ENCODE data around the gene C2CD2.

The C2CD2 gene

GRCh38 chr21:41903559-41904351, 50.1 kb downstream of the C2CD2 start:
- no peak for DNase-seq

GRCh38 chr21:41902946-41903345, 50.9 kb downstream of the C2CD2 start:
- no peak for DNase-seq

DNA sequence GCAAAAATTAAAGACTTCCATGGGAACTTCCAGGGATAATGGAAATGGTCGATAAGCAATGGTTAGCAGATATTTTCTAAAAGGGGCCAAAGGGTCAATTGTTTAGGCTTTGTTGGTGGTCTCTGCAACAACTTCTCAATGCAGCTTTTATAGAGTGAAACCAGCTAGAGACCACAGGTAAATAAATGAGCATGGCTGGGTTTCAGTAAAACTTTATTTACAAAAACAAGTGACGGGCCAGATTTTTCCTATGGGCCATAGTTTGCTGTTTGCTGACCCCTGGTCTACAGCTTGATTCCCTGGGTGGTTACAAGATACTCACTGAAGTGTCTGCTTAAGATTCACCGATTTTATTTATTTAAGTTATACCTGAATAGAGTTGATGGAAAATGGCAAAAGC, 52.0 kb downstream of the C2CD2 start:
- no peak for DNase-seq

DNA sequence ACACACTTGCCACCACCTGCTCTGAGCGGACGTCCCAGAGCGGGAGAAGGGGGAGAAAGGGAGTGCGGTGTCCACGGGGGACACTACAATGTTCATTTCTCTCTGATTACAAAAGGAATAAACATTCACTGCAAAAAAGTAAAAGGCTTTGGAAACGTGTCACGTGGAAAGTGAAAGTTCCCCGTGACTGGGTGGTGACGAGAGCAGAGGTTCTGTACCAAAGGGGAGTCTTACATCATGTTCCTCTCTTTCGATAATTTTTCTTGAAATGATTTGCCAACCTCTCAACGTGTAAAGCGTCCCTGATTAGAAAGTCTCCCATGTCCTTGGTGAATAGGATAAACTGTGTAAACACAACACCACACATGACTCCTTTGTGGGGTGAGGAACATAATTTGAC, 52.7 kb downstream of the C2CD2 start:
- no peak for DNase-seq

DNA sequence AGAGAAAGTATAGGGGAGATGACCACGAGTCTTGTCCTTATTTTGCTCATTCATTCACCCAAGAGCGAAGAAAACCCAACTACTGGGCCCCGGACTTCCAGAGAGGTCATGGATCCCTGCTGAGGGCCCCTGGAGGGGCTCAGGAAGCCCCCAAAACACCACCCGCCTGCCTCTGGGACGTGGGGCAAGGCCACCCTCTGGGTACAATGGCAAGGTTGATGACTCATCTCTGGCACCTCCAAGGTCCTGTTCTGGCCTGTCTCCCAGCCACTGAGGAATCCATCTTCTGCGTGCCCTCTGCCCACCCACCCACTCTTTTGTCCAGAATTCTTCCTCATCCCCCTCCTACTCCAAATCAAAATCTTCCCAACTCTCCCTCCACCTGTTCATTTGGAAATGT, 53.4 kb downstream of the C2CD2 start:
- no peak for DNase-seq

DNA sequence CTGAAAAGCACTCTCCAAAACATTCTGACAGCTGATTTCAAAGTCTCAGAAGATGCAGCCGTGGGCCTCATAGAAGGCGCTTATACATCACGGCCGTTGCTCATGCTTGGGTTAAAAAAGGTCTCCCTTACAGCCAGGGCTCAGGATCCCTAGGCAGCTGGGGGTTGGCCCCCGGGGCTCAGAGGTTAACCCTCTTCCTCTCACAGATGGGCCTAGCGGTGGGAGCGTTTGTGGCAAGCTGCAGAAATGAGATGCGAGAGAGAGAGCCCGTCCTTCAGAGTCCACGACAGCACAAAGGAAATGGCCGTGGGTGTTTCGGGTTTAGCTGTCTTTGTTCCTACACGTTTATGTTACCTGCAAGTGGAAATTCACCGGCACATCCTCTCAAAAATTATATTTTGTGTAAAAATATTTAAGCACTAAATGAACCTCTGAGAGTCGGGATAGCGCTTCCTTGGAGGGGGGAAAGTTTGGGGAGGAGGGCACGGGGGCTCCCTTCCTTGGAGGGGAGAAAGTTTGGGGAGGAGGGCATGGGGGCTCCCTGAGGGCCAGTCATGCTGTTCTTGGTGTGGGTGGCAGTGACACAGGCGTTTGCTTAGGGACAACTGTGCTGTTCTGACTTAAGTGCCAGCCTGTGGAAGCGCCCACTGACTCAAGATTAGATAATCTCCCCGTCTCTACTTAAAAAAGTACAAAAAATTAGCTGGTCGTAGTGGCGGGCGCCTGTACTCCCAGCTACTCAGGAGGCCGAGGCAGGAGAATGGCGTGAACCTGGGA, 54.2 kb downstream of the C2CD2 start:
- no peak for DNase-seq

GRCh38 chr21:41898998-41899397, 54.8 kb downstream of the C2CD2 start:
- DNase-seq, result no peak

- no peak for DNase-seq
Observed at GRCh38 chr21:41897700-41898099, 56.1 kb downstream of the C2CD2 start.

DNA sequence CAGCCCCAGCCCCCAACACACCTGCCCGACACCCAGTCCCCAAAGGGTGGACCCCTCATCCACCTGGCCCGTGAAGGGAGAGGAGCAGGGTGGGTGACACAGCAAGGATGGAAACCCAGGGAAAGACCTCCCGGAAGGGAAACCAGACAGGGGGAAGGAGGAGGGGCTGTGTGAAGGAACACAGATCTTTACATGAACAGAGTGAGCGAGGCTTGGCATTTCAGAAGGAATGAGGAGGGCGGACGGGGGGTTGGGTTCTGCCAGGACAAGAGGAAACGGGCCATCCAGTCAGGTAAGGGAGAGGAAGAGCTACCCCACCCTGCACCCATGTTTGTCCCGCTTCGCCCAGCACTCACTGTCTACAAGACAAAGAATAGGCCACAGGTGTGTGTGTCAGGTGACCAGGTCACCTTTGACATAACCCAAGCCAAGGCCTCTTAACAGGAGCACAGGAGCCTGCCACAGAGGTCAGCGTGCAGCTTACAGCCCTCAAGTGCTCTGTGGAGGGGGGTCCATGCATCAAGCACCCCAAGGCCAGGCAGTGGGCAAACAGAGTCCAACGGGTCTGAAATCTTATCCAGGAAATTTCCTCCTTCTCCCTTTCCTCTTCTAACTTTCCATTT, 56.7 kb downstream of the C2CD2 start:
- DNase-seq, result no peak

DNA sequence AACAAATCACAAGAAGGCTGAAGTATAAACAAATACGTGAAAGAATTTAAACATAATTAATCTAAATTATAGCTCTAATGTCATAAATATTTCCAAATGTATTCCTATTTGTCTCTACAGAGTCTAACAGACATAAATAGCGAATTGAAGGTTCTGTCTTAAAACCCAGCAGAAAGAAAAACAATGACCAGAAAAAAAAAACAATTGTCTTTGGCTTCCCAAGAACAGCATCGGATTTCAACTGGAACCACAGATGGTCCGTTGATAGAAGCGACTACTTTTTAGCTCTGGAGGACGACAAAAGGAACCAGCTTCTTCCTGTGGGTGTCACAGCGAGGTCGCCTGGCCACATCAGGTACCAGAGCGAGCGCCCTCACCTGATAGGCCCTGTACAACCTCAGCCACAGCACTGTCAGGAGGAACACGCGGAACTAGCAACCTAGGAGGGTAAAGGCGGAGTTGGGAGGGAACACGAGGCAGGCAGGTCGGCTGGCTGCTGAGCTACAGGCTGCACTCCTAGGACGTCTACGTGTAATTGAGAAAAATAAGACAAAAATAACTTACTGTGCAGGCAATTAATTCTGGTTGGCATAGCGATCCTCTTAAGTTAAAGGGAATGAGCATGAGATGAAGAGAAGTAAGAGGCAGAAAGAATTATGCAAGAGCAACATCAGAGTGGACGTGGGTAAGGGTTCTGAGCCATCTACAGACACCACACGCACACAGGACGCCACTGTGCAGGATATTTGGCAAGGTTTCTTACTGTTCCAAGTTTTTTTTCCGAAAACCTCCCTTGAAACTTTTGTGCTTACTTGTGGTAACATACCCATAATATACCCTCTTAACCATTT, 58.0 kb downstream of the C2CD2 start:
- DNase-seq, result no peak

GRCh38 chr21:41894922-41895557, 58.8 kb downstream of the C2CD2 start:
- DNase-seq, result no peak

DNA sequence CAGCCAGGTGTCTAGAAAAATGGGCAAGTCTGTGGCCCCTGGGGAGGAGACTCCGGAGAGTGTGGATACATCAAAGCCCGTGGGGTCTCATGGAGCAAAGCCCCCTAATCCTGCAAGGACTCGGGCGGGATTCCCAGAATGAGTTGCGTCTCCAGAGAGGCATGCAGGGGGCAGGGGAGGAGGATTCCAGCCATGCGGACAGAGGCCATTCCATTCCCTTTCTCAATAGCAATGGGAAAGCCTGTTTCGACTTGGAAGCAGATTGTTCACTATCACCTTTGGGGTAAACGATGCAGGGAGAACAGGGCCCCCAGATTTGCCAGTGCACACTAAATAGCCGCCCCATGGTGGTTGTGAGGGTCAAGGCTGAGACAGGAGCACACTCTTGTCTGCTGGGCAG, 59.3 kb downstream of the C2CD2 start:
- no peak for DNase-seq

DNA sequence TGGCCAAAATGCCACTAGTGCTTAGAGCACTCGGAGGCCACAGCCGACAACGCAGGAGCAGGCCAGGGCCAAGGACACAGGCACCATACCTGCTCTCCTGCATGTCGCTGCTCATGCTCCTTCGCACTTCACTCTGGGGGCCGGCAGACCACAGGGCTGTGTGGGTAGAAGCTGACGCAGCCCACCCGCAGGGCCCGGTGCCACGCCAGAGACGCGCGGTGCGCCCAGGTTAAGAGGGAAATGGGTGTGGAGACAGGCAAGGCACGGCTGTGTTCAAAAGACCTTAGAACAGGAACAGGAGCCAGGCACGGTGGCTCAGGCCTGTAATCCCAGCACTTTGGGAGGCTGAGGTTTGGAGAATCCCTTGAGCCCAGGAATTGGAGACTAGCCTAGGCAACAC, 61.1 kb downstream of the C2CD2 start:
- no peak for DNase-seq

GRCh38 chr21:41891132-41891531, 62.7 kb downstream of the C2CD2 start:
- DNase-seq, result no peak

DNA sequence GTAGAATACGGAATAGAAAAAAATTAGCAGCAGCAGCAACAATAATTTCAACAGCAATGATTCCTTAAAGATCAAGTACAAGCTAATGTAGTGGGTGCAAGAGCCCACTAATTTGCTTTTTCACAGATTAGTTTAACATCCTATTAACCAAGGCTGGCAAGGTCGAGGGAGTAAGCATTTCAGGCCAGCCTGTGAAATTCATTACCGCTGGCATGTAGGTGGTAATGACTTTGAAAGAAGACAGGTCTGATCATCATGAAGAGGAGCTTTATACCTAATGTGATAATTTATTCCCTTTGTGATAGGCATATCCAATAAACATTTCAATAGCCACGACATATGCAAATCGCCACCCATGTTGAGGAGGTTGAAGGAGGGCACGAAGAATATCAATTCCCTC, 63.5 kb downstream of the C2CD2 start:
- DNase-seq, result no peak

GRCh38 chr21:41888749-41889376, 65.0 kb downstream of the C2CD2 start:
- DNase-seq, result no peak

- no peak for DNase-seq
Observed at GRCh38 chr21:41887667-41888066, 66.2 kb downstream of the C2CD2 start.

GRCh38 chr21:41886328-41886727, 67.5 kb downstream of the C2CD2 start:
- no peak for DNase-seq

DNA sequence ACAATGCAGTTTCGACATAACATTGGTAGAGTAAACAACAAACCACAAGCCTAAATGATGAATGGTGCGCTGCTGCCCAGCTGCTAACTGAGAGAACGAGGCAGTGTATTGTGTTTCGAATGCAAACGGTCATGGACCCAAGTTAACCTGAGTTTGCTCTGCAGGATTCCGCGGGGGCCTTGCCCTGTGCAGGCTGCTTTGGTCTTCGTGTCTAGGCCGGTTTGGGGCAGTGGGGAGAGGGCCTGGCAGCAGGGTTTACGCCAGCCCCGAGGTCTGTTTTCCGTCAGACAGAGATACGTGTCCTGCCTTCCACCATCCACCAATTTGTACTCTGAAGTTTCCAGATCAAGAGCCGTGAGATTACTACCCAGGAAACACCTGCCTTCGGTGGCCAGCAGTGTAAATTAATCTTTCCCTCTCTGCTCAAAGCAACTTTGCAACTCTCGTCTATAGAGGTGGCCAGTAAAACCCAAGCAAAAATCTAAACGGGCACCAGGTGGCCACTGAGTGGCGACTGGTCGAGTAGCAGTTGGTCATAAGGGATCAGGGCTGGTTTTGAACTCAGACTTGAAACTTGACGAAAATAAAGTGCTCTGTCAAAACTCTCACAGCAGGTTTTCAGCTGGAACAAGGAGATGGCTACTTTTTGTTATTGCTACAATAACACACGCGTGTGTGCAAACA, 68.3 kb downstream of the C2CD2 start:
- DNase-seq, result no peak

- no peak for DNase-seq
Observed at GRCh38 chr21:41884501-41885030, 69.3 kb downstream of the C2CD2 start.

DNA sequence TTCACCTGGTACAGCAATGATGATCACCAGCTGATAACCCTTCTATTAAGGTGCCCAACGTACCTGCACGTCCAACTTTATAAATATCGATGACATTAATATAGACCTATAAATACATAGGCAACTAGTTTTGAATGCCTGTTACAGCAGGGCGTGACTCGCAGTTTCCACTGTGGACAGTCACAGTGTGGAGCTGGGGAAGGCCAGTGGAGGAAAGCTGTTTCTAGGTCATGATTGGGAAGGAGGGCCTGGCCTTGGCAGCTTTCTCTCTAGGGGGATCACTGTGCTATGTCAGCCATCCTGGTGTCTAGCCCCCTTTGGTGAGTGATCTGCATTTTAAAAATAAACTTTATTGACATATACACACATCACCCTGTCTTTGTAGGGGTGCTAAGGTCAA, 70.2 kb downstream of the C2CD2 start:
- no peak for DNase-seq

All from NCI-H2081 treated with DMSO at 0.1 percent for 48 hours (cell line).